Neural progenitor cell (in vitro differentiated cells): ENCODE measurements around the gene KLF4. TPM values are rescaled to one million over a fixed set of nuclear protein-coding genes. Genes with fewer than 3 reads are reported as not detected.
A peak's percentile ranks its signal among the peaks of the same experiment; 100 is the strongest.

ENCODE experiments used
- DNase-seq: peaks from one replicate; pipeline ENCODE4 v3.0.0-alpha.2; 2016; ENCODE audit warnings: low spot score
- H2AFZ ChIP-seq: fragments of 200-600 bp; sonication (generic); replicated peaks from 2 replicates; pipeline ENCODE4 v1.6.1; 2016; ENCODE audit warnings: antibody characterized with exemption
- H3F3A ChIP-seq: fragments of 200-600 bp; sonication (generic); 2 replicates; pipeline ENCODE4 v1.6.1; 2016; ENCODE audit warnings: antibody characterized with exemption, low read depth
- H3K27ac ChIP-seq: fragments of 200-600 bp; sonication (generic); 2 replicates; pipeline ENCODE4 v1.5.1; 2016; ENCODE audit warnings: mild to moderate bottlenecking
- H3K27me3 ChIP-seq: fragments of 200-600 bp; sonication (generic); 2 replicates; pipeline ENCODE4 v1.6.1; 2016; ENCODE audit warnings: mild to moderate bottlenecking, moderate library complexity
- H3K36me3 ChIP-seq: fragments of 200-600 bp; sonication (generic); 2 replicates; pipeline ENCODE4 v1.5.1; 2016
- H3K4me1 ChIP-seq: fragments of 200-600 bp; sonication (generic); 2 replicates; pipeline ENCODE4 v1.6.1; 2016; ENCODE audit warnings: mixed run types
- H3K4me2 ChIP-seq: fragments of 200-600 bp; sonication (generic); 2 replicates; pipeline ENCODE4 v1.6.1; 2016
- H3K4me3 ChIP-seq: fragments of 200-600 bp; sonication (generic); 2 replicates; pipeline ENCODE4 v1.5.1; 2016
- H3K79me2 ChIP-seq: fragments of 200-600 bp; sonication (generic); 2 replicates; pipeline ENCODE4 v1.6.1; 2016; ENCODE audit warnings: low read depth
- H3K9ac ChIP-seq: fragments of 200-600 bp; sonication (generic); 2 replicates; pipeline ENCODE4 v1.6.1; 2016
- H3K9me3 ChIP-seq: fragments of 200-600 bp; sonication (generic); 2 replicates; pipeline ENCODE4 v1.5.1; 2016; ENCODE audit warnings: low read depth
- H4K20me1 ChIP-seq: fragments of 200-600 bp; sonication (generic); 2 replicates; pipeline ENCODE4 v1.6.1; 2016; ENCODE audit warnings: low read depth
- H3K27ac Mint-ChIP-seq: 3 replicates; pipeline ENCODE4 v1.8.0; 2021; ENCODE audit warnings: mixed read lengths
- H3K27me3 Mint-ChIP-seq: 2 replicates; pipeline ENCODE4 v1.8.0; 2022; ENCODE audit warnings: low read depth, mild to moderate bottlenecking, inconsistent platforms, moderate library complexity, mixed read lengths; ENCODE audit not compliant: insufficient read depth
- H3K36me3 Mint-ChIP-seq: 3 replicates; pipeline ENCODE4 v1.8.0; 2021; ENCODE audit warnings: mixed read lengths
- H3K4me1 Mint-ChIP-seq: 3 replicates; pipeline ENCODE4 v1.8.0; 2021; ENCODE audit warnings: mixed read lengths
- H3K4me3 Mint-ChIP-seq: 3 replicates; pipeline ENCODE4 v1.8.0; 2021; ENCODE audit warnings: mild to moderate bottlenecking, moderate library complexity, mixed read lengths
- H3K9me3 Mint-ChIP-seq: 3 replicates; pipeline ENCODE4 v1.8.0; 2020; ENCODE audit warnings: mixed read lengths
- EZH2 ChIP-seq: fragments of 200-600 bp; sonication (generic); IDR thresholded peaks from 2 replicates; pipeline ENCODE4 v1.6.1; 2017; ENCODE audit warnings: antibody characterized with exemption, mild to moderate bottlenecking, moderate library complexity
- EZH2phosphoT487 ChIP-seq: fragments of 200-600 bp; sonication (generic); IDR thresholded peaks from 2 replicates; pipeline ENCODE4 v1.6.1; 2017; ENCODE audit warnings: antibody characterized with exemption
- total RNA-seq: library from RNA; depleted of rRNA; stranded (reverse); fragments of >200 nt; gene quantifications from 2 replicates; pipeline ENCODE4 v1.2.3, GENCODE V29; 2015; ENCODE audit warnings: low replicate concordance
- TF ChIP-seq, protein P1 (sequence below): fragments of 200-600 bp; sonication (generic); IDR thresholded peaks from 2 replicates; pipeline ENCODE4 v1.5.1; 2017; ENCODE audit warnings: antibody characterized with exemption, mild to moderate bottlenecking

The KLF4 gene
- total RNA-seq, 1 donor from 2014 or later: 0.51 TPM

GRCh38 chr9:107483666-107484065 is 5.9 kb downstream of the KLF4 start:
- Mint-ChIP-seq H3K4me1 (no peaks in the 10 kb centered on the region), H3K27me3 (peaks cover 24% of the 10 kb centered on the region), H3K9me3 (no peaks in the 10 kb centered on the region), H3K4me3 (no peak overlapping the region), H3K36me3 (no peaks in the 10 kb centered on the region), H3K27ac (no peak overlapping the region)
- Histone ChIP-seq H3K79me2 (no peaks in the 10 kb centered on the region), H3K4me1 (peaks cover 5% of the 10 kb centered on the region), H3K9me3 (no peaks in the 10 kb centered on the region), H2AFZ (no peak overlapping the region), H3K27me3 (peaks cover 33% of the 10 kb centered on the region), H3K36me3 (no peaks in the 10 kb centered on the region), H3K27ac (no peak overlapping the region), H4K20me1 (peaks cover 7% of the 10 kb centered on the region), H3F3A (peaks cover 8% of the 10 kb centered on the region), H3K4me2 (no peak overlapping the region), H3K9ac (no peak overlapping the region), H3K4me3 (no peak overlapping the region)
- no peak for TF ChIP-seq EZH2phosphoT487
- TF ChIP-seq EZH2: no peak
- TF ChIP-seq, protein P1, sequence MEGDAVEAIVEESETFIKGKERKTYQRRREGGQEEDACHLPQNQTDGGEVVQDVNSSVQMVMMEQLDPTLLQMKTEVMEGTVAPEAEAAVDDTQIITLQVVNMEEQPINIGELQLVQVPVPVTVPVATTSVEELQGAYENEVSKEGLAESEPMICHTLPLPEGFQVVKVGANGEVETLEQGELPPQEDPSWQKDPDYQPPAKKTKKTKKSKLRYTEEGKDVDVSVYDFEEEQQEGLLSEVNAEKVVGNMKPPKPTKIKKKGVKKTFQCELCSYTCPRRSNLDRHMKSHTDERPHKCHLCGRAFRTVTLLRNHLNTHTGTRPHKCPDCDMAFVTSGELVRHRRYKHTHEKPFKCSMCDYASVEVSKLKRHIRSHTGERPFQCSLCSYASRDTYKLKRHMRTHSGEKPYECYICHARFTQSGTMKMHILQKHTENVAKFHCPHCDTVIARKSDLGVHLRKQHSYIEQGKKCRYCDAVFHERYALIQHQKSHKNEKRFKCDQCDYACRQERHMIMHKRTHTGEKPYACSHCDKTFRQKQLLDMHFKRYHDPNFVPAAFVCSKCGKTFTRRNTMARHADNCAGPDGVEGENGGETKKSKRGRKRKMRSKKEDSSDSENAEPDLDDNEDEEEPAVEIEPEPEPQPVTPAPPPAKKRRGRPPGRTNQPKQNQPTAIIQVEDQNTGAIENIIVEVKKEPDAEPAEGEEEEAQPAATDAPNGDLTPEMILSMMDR: no peak
- no peak for DNase-seq

DNA sequence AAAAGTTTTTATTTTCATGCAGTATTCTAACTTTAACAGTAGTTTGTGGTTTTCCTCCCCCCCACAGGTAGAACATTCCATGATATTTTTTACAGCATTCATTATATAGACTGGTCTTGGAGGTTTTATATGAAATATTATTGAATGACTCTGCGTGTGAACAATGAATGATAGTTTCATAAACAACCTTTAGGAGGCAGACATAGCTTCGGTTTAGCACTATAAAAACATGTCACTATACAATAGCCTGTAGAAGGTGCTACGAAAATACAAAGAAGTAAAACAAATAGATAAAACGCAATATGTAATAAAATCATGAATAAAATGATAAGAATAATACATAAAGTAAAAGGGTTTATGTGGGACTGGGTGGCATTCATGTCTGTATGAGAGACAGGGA is 8.5 kb downstream of the KLF4 start:
- no peak for TF ChIP-seq EZH2phosphoT487
- TF ChIP-seq, protein P1: peak; percentile 4
- TF ChIP-seq EZH2: no peak
- no peaks in the 10 kb centered on the region for H3F3A ChIP-seq
- no peaks in the 10 kb centered on the region for H3K79me2 ChIP-seq
- no peak overlapping the region for H3K4me3 ChIP-seq
- H3K4me2 ChIP-seq: no peak overlapping the region
- no peak for DNase-seq
- no peaks in the 10 kb centered on the region for H3K36me3 ChIP-seq
- Mint-ChIP-seq H3K9me3 (no peaks in the 10 kb centered on the region), H3K27me3 (peaks cover 10% of the 10 kb centered on the region), H3K36me3 (no peaks in the 10 kb centered on the region), H3K27ac (no peak overlapping the region), H3K4me1 (no peaks in the 10 kb centered on the region), H3K4me3 (no peak overlapping the region)
- no peak overlapping the region for H3K27ac ChIP-seq
- peaks cover 6% of the 10 kb centered on the region for H3K27me3 ChIP-seq
- no peak overlapping the region for H2AFZ ChIP-seq
- no peak overlapping the region for H3K9ac ChIP-seq
- H3K4me1 ChIP-seq: no peaks in the 10 kb centered on the region
- no peaks in the 10 kb centered on the region for H4K20me1 ChIP-seq
- H3K9me3 ChIP-seq: no peaks in the 10 kb centered on the region

DNA sequence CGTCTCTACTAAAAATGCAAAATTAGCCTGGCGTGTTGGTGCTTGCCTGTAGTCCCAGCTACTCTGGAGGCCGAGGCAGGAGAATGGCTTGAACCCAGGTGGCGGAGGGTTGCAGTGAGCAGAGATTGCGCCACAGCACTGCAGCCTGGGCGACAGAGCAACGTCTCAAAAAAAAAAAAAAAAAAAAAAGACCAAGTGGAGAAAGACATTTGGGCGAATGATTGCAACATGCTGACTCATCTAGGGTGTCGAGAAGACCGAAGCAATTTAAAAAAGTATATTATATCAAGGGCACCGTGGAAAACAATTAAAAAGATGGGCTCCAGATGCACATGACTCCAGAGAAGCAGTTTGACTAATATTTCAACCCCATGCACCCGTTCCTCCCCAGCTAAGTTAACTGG is 9.2 kb downstream of the KLF4 start:
- H3K9ac ChIP-seq: no peak overlapping the region
- no peaks in the 10 kb centered on the region for H3K36me3 Mint-ChIP-seq

More for the DNA sequence above, 9.2 kb downstream of the KLF4 start:
- Histone ChIP-seq H3K9me3 (no peaks in the 10 kb centered on the region), H3K79me2 (no peaks in the 10 kb centered on the region), H3F3A (no peaks in the 10 kb centered on the region), H3K4me3 (no peak overlapping the region), H2AFZ (no peak overlapping the region), H3K36me3 (no peaks in the 10 kb centered on the region), H4K20me1 (no peaks in the 10 kb centered on the region), H3K4me2 (no peak overlapping the region), H3K4me1 (no peaks in the 10 kb centered on the region), H3K27ac (no peak overlapping the region), H3K27me3 (no peaks in the 10 kb centered on the region)
- H3K27me3 Mint-ChIP-seq: peaks cover 8% of the 10 kb centered on the region
- no peak overlapping the region for H3K27ac Mint-ChIP-seq
- TF ChIP-seq EZH2phosphoT487 (no peak), EZH2 (no peak)
- TF ChIP-seq, protein P1: no peak
- no peaks in the 10 kb centered on the region for H3K9me3 Mint-ChIP-seq
- DNase-seq: no peak
- no peaks in the 10 kb centered on the region for H3K4me1 Mint-ChIP-seq
- no peak overlapping the region for H3K4me3 Mint-ChIP-seq
